Activated B cell treated with CpG ODN at 0.5 μM for 24 hours (primary cell): ENCODE measurements around the gene CTIF. TPM values are rescaled to one million over a fixed set of nuclear protein-coding genes. Genes with fewer than 3 reads are reported as not detected.

ENCODE experiments used
- ATAC-seq: fragments of 200-7000 bp; cut with Tn5 transposase; one replicate; pipeline ENCODE4 v1.10.0; 2021; ENCODE audit warnings: low read depth, mild to moderate bottlenecking, moderate library complexity
- CTCF ChIA-PET: fragments of 350-600 bp; sonication (Branson Sonifier 250); formaldehyde crosslinking; loops from one replicate; lab custom pipeline; 2021; ENCODE audit warnings: antibody characterized with exemption; lab: Charles Lee
- POLR2A ChIA-PET: fragments of 350-600 bp; sonication (Branson Sonifier 250); formaldehyde crosslinking; loops from one replicate; lab custom pipeline; 2021; ENCODE audit warnings: antibody characterized with exemption; lab: Charles Lee
- DNase-seq: peaks from one replicate; pipeline ENCODE4 v3.0.0; 2022
- H3K27ac Mint-ChIP-seq: one replicate; pipeline ENCODE4 v1.8.0; 2020; ENCODE audit warnings: mixed read lengths
- H3K27me3 Mint-ChIP-seq: one replicate; pipeline ENCODE4 v1.8.0; 2021; ENCODE audit warnings: mixed read lengths
- H3K36me3 Mint-ChIP-seq: one replicate; pipeline ENCODE4 v1.8.0; 2021; ENCODE audit warnings: low read depth, mixed read lengths
- H3K4me1 Mint-ChIP-seq: one replicate; pipeline ENCODE4 v1.8.0; 2021; ENCODE audit warnings: mixed read lengths
- H3K4me3 Mint-ChIP-seq: one replicate; pipeline ENCODE4 v1.8.0; 2020; ENCODE audit warnings: mild to moderate bottlenecking, mixed read lengths
- H3K9me3 Mint-ChIP-seq: one replicate; pipeline ENCODE4 v1.8.0; 2020; ENCODE audit warnings: mixed read lengths
- CTCF ChIP-seq: fragments of 200-600 bp; IDR thresholded peaks from one replicate; pipeline ENCODE4 v1.8.0; 2022; ENCODE audit warnings: antibody characterized with exemption, mild to moderate bottlenecking
- intact Hi-C: fragments of 100-400 bp; cut with micrococcal nuclease; formaldehyde crosslinking; loops from one replicate; pipeline ENCODE4 v1.15.1; 2024
- total RNA-seq: library from RNA; stranded (reverse); gene quantifications from 2 replicates; pipeline ENCODE4 v1.2.3, GENCODE V29; 2022

The CTIF gene
- total RNA-seq, 1 donor from 2014 or later: 9.3 TPM

GRCh38 chr18:48656176-48656575 lies 117.3 kb downstream of the CTIF start:
- H3K27ac Mint-ChIP-seq: no peak overlapping the region
- no peak for DNase-seq
- H3K27me3 Mint-ChIP-seq: no peaks in the 10 kb centered on the region
- no peaks in the 10 kb centered on the region for H3K36me3 Mint-ChIP-seq
- intact Hi-C loops: no loop called here
- no peaks in the 10 kb centered on the region for H3K9me3 Mint-ChIP-seq
- ChIA-PET CTCF (no interaction called here), POLR2A (no interaction called here)
- H3K4me3 Mint-ChIP-seq: no peak overlapping the region
- ATAC-seq: no peak
- no peaks in the 10 kb centered on the region for H3K4me1 Mint-ChIP-seq
- no peak for TF ChIP-seq CTCF

- no peak for TF ChIP-seq CTCF
- Mint-ChIP-seq H3K9me3 (no peaks in the 10 kb centered on the region), H3K4me1 (no peaks in the 10 kb centered on the region), H3K27me3 (no peaks in the 10 kb centered on the region), H3K36me3 (no peaks in the 10 kb centered on the region), H3K4me3 (no peak overlapping the region), H3K27ac (no peak overlapping the region)
- intact Hi-C loops: no loop called here
- ATAC-seq (no peak), DNase-seq (no peak)
- POLR2A ChIA-PET: no interaction called here
- CTCF ChIA-PET: no interaction called here
Observed at GRCh38 chr18:48656582-48656981, 117.8 kb downstream of the CTIF start.

GRCh38 chr18:48657447-48658120 lies 118.8 kb downstream of the CTIF start:
- no peaks in the 10 kb centered on the region for H3K36me3 Mint-ChIP-seq
- H3K4me1 Mint-ChIP-seq: no peaks in the 10 kb centered on the region
- intact Hi-C loops: no loop called here
- no peaks in the 10 kb centered on the region for H3K9me3 Mint-ChIP-seq
- TF ChIP-seq CTCF: no peak
- H3K4me3 Mint-ChIP-seq: no peak overlapping the region
- no peaks in the 10 kb centered on the region for H3K27me3 Mint-ChIP-seq
- no peak overlapping the region for H3K27ac Mint-ChIP-seq
- ChIA-PET CTCF (no interaction called here), POLR2A (no interaction called here)
- no peak for DNase-seq
- no peak for ATAC-seq

GRCh38 chr18:48658721-48659120 lies 119.9 kb downstream of the CTIF start:
- Mint-ChIP-seq H3K9me3 (no peaks in the 10 kb centered on the region), H3K27ac (no peak overlapping the region), H3K36me3 (no peaks in the 10 kb centered on the region), H3K4me3 (no peak overlapping the region), H3K27me3 (no peaks in the 10 kb centered on the region), H3K4me1 (no peaks in the 10 kb centered on the region)
- TF ChIP-seq CTCF: no peak
- intact Hi-C loops: no loop called here
- POLR2A ChIA-PET: no interaction called here
- ATAC-seq (no peak), DNase-seq (no peak)
- CTCF ChIA-PET: no interaction called here

GRCh38 chr18:48659188-48660009 lies 120.6 kb downstream of the CTIF start:
- no peak for DNase-seq
- no peak for ATAC-seq
- ChIA-PET POLR2A (no interaction called here), CTCF (no interaction called here)
- Mint-ChIP-seq H3K4me1 (no peaks in the 10 kb centered on the region), H3K4me3 (no peak overlapping the region), H3K27ac (no peak overlapping the region), H3K36me3 (no peaks in the 10 kb centered on the region), H3K27me3 (no peaks in the 10 kb centered on the region), H3K9me3 (no peaks in the 10 kb centered on the region)
- no peak for TF ChIP-seq CTCF
- intact Hi-C loops: no loop called here
